ENCODE results near the gene OR2L8. TPM values are rescaled to one million over a fixed set of nuclear protein-coding genes. Genes with fewer than 3 reads are reported as not detected.
"Not testable (repeated sequence)": the region's sequence is repeated elsewhere in the genome, so short reads cannot be mapped to it uniquely, and the experiment has no call there.

The OR2L8 gene
- polyA plus RNA-seq, 3 donors = not detected

GRCh38 chr1:247936965-247937734, 11.5 kb upstream of the OR2L8 start:
- intact Hi-C loops (cut with micrococcal nuclease); H3K4me1 Mint-ChIP-seq: not testable (repeated sequence)
- H2AFZ ChIP-seq (ENCODE audit: insufficient read depth, low read depth, low read length, poor library complexity, severe bottlenecking) = peak overlapping the region; percentile 84

DNA sequence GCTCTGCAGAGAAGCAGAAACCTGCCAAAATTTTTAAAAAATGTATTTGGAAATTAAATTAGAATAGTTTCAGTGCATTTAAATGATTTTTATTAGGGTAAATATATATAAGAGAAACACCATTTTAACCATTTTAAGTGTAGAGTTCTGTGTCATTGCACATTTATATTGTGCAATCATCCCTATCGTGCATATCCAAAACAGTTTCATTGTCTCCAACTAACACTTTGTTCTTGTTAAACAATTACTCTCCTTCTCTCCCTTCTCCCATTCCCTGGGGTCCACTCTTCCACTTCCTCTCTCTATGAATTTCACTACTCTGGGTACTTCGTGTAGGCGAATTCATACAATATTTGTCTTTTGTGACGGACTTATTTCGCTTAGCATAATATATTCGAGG, 6.0 kb upstream of the OR2L8 start:
- no peaks in the 10 kb centered on the region for H3K36me3 ChIP-seq (replicated peaks in 1 of 2; ENCODE audit: control insufficient read depth in 1 of 2, insufficient read depth in 2 of 2, low read length in 2 of 2)
- TF ChIP-seq, protein P1, sequence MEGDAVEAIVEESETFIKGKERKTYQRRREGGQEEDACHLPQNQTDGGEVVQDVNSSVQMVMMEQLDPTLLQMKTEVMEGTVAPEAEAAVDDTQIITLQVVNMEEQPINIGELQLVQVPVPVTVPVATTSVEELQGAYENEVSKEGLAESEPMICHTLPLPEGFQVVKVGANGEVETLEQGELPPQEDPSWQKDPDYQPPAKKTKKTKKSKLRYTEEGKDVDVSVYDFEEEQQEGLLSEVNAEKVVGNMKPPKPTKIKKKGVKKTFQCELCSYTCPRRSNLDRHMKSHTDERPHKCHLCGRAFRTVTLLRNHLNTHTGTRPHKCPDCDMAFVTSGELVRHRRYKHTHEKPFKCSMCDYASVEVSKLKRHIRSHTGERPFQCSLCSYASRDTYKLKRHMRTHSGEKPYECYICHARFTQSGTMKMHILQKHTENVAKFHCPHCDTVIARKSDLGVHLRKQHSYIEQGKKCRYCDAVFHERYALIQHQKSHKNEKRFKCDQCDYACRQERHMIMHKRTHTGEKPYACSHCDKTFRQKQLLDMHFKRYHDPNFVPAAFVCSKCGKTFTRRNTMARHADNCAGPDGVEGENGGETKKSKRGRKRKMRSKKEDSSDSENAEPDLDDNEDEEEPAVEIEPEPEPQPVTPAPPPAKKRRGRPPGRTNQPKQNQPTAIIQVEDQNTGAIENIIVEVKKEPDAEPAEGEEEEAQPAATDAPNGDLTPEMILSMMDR (IDR thresholded peaks at IDR 0.05) = no peak
- H4K20me1 ChIP-seq (ENCODE audit: insufficient read depth, low read length) = no peaks in the 10 kb centered on the region
- H3K4me3 Mint-ChIP-seq = no peak overlapping the region
- DNase-seq = no peak
- H2AFZ ChIP-seq (ENCODE audit: insufficient read depth, low read depth, low read length, poor library complexity, severe bottlenecking) = no peak overlapping the region
- no peak overlapping the region for H3K27ac ChIP-seq (ENCODE audit: low read depth in 1 of 2, low read length in 2 of 2)
- peaks cover 2% of the 10 kb centered on the region for H3K4me1 Mint-ChIP-seq
- no peaks in the 10 kb centered on the region for H3K9me3 ChIP-seq (replicated peaks in 1 of 2; ENCODE audit: control insufficient read depth in 1 of 2, insufficient read depth in 1 of 2, low read length in 2 of 2)
- no peak overlapping the region for H3K9ac ChIP-seq (ENCODE audit: insufficient read depth, low read length, poor library complexity, severe bottlenecking)
- H3K36me3 Mint-ChIP-seq = no peaks in the 10 kb centered on the region
- no peaks in the 10 kb centered on the region for H3K27me3 Mint-ChIP-seq (ENCODE audit: low read depth in 3 of 3)
- no peak overlapping the region for H3K27ac Mint-ChIP-seq
- peaks cover 0 to under 1% of the 10 kb centered on the region in 2 donors for H3K4me1 ChIP-seq (ENCODE audit: control insufficient read depth in 1 of 2, insufficient read depth in 2 of 2, low read length in 2 of 2)
- no CpG with 5 or more reads among the region's 6 CpGs for WGBS (ENCODE audit: insufficient coverage)
- H3K4me2 ChIP-seq (replicated peaks; ENCODE audit: extremely low read depth, low read length, poor library complexity, severe bottlenecking) = no peak overlapping the region
- intact Hi-C loops (cut with micrococcal nuclease) = no loop called here
- no peaks in the 10 kb centered on the region for H3K27me3 ChIP-seq (ENCODE audit: control insufficient read depth in 2 of 2, insufficient read depth in 2 of 2, low read length in 2 of 2)
- H3K4me3 ChIP-seq (replicated peaks in 1 of 3; ENCODE audit: low read depth in 2 of 3, low read length in 3 of 3) = no peak overlapping the region
- H3K79me2 ChIP-seq (ENCODE audit: insufficient read depth, low read length) = no peaks in the 10 kb centered on the region
- peaks cover 0 to 4% (median 0%) of the 10 kb centered on the region in 7 donors for H3K9me3 Mint-ChIP-seq

More at GRCh38 chr1:247936965-247937734, 11.5 kb upstream of the OR2L8 start:
- Histone ChIP-seq H3K9ac (ENCODE audit: insufficient read depth, low read length, poor library complexity, severe bottlenecking) (peak overlapping the region; percentile 63), H3K4me3 (replicated peaks in 1 of 3; ENCODE audit: low read depth in 2 of 3, low read length in 3 of 3) (peak overlapping the region; percentile 42 to 75 (median 53)), H3K9me3 (replicated peaks in 1 of 2; ENCODE audit: control insufficient read depth in 1 of 2, insufficient read depth in 1 of 2, low read length in 2 of 2) (peaks cover 6 to 11% of the 10 kb centered on the region in 2 donors), H3K4me2 (replicated peaks; ENCODE audit: extremely low read depth, low read length, poor library complexity, severe bottlenecking) (peak overlapping the region; percentile 74)
- not testable (repeated sequence) for H3K27ac ChIP-seq (ENCODE audit: low read depth in 1 of 2, low read length in 2 of 2); H3K27me3 ChIP-seq (ENCODE audit: control insufficient read depth in 2 of 2, insufficient read depth in 2 of 2, low read length in 2 of 2); H3K36me3 Mint-ChIP-seq; H3K27ac Mint-ChIP-seq; H3K27me3 Mint-ChIP-seq (ENCODE audit: low read depth in 3 of 3); H4K20me1 ChIP-seq (ENCODE audit: insufficient read depth, low read length); H3K4me1 ChIP-seq (ENCODE audit: control insufficient read depth in 1 of 2, insufficient read depth in 2 of 2, low read length in 2 of 2); H3K36me3 ChIP-seq (replicated peaks in 1 of 2; ENCODE audit: control insufficient read depth in 1 of 2, insufficient read depth in 2 of 2, low read length in 2 of 2); H3K79me2 ChIP-seq (ENCODE audit: insufficient read depth, low read length)
- Mint-ChIP-seq H3K4me3 (peak overlapping the region; percentile 75 to 84), H3K9me3 (peaks cover 9 to 15% (median 11%) of the 10 kb centered on the region in 7 donors)
- TF ChIP-seq, protein P1 (IDR thresholded peaks at IDR 0.05) = peak; percentile 98
- WGBS (ENCODE audit: insufficient coverage) = 7% methylated on average over 35 of the region's 44 CpGs
- peak; percentile 64 to 86 (median 71) for DNase-seq
